GM21367 (cell line): ENCODE measurements around the gene NRP2.

Experiments
- ATAC-seq: cut with Tn5 transposase; IDR thresholded peaks from one replicate; pipeline ENCODE4 v1.9.1; 2021; ENCODE audit not compliant: unreplicated experiment

NRP2 gene

DNA sequence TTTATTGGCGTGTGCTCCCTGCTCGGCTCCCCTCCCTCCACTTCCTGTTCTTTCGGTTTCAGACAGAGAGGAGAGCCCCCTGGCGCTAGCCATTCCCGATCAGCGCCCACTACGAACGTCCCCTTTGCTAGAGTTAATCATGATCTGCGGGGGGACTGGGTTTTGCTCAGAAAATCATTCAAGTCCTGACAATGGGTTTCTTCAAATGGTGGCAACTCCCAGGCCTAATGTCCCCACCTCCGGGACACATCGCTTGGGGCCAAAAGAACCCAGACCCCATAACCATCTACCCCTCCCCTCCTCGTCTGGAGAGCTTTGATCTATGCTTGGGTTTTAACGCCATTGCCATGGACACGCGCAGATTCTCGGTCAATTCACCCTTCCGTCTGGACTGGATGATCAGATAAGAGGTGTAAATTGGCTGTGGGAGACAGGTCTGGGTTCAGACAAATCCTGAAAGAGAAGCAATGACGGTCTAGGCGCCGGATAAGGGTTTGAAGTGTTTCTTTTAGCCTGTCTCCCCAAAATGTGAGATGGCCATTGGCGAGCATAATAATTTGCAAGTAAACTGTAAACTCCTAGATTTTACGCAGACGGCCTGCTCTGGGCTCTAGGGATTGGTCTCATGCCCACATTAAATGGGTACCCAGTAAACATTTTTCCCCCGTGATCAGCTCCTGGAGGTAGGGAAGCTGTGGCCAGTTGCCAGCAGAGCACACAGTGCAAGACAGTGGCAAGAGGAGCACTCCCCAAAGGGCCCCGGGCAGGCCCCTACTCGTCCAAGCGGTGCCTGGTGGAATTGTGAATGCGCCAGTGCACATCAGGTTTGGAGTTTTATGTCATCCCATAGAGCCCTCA is 4.7 kb downstream of the NRP2 start:
- no peak for ATAC-seq

GRCh38 chr2:205687641-205687956 is 5.3 kb downstream of the NRP2 start:
- ATAC-seq: no peak

DNA sequence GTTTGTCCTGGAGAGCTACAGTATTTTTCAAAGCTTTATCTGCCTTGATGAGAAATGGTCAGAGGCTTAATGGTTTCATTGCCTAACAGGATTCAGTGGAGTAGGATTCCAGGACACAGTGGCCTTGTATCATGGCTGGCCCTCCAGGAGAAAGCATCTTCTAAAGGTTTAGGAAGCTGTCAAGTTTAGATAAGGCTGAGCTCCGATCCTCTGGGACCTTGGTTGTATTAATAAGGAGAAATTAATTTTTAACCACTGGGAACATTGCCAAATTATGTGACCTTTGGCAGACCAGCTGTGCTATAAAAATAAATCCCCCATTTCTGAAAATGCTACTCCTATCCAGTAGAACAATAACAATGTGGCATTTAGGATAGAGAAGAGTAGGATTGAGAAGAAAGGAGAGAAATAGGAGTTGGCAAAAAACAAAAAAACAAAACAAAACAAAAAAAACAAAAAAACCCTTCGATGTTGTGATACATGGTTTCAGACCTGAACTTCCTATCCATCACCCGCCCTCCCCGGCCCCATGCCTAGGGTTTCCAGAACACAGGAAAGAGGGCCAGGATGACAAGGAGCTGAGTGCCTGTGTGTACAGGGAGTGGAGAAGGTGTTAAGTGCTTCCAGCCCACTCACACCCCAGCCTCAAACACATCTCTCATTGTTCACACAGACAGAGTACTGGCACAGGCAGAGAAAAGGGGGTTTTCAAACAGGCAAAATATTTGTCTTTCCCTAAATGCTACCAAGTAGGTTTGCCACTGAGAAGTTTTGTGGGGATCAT is 6.3 kb downstream of the NRP2 start:
- ATAC-seq: no peak

- no peak for ATAC-seq
These were observed 7.5 kb downstream of the NRP2 start for GRCh38 chr2:205689820-205690219.

DNA sequence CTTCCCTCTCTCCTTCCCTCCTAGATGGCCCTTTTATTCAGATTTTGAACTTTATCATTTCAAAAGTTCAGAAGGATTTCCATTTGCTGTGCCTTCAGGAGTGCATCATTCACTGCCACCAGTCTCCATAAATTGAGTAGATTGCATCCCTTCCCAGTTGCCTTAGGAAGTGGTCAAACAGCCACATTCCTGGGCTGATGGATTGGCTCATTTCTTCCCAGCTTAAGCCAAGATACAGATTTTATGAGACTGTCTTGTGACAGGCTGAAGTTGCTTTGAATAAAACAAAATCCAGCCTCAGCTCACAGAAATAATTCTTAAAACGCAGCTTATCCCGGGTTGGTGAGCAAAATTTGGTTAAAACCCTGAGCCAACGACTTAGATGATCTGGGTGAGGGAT is 9.8 kb downstream of the NRP2 start:
- ATAC-seq: no peak

- ATAC-seq: no peak
These were observed 12.0 kb downstream of the NRP2 start for GRCh38 chr2:205694256-205694655.

DNA sequence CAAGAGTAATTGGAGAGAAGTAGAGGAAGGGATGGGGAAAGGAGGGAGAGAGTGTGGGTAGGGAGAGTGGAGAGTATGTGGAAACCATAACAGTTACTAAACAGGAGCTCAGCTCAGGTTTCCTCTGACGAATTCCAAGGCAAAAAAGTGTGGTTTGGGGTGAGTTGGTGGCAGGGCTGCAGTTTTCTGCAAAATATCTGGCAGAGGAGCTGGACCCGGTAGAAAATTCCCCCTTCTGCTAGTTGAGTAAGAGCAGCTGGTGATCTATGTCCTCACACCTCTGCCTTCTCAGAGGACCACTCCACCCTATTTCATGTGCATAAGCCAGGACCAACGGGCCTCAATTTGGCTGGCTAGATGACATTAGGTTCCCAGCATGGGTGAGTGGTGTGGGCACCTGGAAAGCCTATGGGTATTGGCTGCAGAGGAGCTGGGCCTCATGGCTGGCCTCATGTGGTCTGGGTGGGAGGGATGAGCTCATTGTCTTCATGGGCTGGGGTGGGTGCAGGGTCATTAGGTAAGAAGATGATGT is 13.2 kb downstream of the NRP2 start:
- ATAC-seq: no peak

DNA sequence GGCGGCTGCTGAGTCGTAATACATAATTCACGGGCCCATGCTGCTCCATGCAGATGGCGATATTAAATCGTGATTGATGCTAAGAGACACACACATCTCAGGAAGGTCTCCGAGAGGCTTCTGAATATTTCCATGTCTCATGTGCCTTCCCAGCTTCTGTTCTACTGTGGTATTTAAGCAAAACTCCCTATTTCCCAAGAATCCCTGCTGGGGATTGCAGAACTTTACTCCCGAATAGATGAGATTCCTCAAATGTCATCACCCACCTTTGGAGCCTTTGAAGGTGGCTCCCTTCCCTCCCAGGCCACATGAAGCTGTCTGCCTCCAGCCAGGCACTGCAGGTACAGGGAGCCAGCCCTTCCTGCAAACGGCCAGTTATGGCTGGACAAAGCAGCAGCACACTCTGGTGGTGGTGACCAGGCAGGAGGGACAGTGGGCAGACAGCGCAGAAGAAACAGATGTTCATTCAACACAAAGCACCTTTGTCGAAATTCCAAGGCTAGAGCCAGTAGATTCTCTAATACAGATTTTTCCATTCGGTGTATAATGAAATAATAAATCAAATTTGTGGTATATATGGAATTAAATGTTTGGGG is 14.1 kb downstream of the NRP2 start:
- no peak for ATAC-seq

DNA sequence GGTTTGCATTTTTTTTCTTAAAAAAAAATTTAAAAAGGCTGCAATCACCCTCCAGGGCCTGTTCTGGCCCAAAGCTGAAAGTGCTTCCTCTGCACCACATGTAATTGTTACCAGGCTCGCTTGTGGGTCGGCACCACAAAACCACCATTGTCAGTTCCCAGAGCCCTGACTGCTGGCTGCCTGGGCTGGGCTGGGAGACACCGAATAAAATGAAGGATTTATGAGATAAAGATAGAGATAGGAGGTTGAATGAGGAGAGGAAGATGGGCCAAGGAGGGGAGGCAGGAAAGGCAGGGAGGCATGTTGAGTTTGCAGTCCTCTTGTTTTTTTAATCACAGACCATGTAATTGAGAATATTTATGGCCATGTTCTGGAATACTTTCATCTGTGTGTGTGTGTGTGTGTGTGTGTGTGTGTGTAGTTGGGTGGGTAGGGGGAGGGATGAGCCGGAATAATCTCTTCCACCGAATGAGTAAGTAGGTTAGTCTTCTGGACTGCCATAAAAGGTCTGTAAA is 14.7 kb downstream of the NRP2 start:
- no peak for ATAC-seq

GRCh38 chr2:205698286-205699268 is 16.3 kb downstream of the NRP2 start:
- ATAC-seq: no peak

DNA sequence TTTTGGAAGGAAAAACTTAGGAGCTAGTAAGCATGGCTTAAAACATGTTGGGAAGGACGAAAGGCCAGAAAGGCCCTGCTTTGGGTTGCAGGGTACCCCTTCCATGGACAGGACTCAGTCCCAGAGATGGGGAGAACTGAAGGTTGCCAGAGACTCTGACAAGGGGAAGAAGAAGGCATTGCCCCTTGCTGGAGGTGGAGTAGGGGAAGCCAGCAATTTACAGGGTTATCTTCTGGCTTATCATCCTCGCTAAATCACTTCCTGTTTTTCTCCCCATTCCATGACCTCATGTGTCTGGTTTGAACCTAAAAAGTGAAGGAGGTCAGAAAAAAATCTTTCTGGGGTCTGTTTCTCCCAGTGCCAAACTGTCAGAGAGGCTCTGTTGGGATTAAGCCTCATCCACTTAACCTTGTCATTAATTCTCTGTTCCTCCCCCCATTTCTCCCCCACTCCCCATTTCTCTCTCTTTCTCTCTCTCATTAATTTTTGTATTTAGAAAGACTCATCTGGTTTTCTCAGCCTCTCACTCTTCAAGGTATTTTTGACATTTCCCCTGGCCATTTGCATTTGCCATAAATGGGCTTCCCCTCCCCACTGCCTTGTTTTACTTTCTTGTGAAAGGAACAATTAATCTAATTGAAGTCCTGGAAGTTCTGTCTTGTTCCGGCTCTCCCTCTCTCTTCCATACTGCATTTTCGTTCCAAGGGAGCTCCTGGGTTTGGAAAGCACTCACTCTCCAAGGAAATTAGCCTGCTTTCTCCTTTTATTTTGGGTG is 17.4 kb downstream of the NRP2 start:
- no peak for ATAC-seq

DNA sequence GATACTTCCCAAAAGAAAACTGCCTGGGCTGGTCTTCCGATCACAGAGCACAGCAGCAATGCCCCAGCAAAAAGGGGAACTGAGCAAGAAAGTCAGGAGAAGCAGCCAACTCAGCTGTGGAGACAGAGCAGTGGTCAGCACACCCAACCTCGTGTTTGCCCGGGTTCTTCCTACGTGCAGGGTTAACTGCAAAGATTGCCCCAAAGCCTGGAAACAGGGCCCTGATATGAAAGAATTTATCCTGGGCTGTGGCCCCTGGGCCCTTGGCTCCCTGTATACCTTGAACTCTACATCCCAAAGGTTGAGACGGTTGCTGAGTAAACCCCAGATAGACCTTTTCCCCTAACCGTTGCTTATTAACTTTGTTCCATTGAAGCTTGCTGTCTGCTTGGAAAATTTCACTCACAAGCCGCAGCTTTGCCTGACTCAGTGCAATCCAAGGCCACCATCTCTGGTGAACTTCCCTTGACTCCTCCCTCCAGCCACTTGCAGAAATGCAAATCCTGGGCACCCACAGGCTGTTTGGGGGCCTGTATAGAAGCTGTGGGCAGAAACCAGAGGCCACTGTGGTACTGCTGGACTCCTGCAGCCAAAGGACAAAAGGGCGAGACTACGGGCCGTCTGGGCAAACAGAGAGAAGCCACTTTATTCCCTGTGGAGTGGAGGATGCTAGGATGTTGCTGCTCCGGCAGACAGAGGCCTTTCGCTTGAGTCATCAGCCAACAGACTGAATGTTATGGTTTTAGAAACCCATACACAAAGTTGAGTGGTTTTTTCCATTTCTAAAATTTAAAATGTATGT is 18.2 kb downstream of the NRP2 start:
- peak; percentile 77 for ATAC-seq

DNA sequence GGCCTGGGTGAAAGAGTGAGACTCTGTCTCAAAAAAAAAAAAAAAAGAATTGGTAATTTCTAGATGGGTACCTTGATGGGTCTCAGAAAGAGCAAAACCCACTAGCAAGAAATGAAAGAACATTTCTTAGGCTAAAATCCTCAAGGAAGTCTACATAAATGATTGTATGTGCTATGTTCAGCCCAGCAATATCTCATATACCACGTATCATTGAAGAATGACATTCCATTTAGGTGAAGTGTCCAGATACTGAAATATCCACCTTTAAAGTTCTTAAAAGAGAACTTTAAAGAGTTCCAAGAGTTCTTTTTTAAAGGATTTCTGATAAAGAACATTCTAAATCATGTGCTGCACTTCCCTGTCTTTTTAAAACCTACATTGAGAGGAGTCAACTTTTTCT is 19.2 kb downstream of the NRP2 start:
- no peak for ATAC-seq

DNA sequence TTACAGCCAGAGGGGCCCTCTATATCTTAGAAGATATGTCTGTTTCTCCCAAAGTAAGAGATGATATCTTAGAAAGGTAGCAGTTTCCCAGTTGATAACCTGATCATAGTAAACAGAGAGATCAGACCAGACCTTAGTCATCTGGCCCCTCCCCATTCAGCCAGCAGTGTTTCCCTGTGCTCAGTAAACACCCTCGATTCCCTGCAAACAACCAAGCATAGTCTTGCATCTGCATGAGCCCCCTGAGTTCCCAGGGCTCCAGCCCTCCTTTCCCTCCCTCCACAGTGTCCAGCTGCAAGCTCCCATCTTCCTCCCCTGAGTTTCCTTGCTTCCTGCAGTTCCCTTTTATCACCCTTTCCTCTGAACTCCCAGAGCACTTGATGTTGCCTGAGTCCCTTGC is 20.3 kb downstream of the NRP2 start:
- no peak for ATAC-seq

GRCh38 chr2:205703471-205704126 is 21.3 kb downstream of the NRP2 start:
- no peak for ATAC-seq

- ATAC-seq: no peak
These were observed 21.9 kb downstream of the NRP2 start for GRCh38 chr2:205704127-205704741.

DNA sequence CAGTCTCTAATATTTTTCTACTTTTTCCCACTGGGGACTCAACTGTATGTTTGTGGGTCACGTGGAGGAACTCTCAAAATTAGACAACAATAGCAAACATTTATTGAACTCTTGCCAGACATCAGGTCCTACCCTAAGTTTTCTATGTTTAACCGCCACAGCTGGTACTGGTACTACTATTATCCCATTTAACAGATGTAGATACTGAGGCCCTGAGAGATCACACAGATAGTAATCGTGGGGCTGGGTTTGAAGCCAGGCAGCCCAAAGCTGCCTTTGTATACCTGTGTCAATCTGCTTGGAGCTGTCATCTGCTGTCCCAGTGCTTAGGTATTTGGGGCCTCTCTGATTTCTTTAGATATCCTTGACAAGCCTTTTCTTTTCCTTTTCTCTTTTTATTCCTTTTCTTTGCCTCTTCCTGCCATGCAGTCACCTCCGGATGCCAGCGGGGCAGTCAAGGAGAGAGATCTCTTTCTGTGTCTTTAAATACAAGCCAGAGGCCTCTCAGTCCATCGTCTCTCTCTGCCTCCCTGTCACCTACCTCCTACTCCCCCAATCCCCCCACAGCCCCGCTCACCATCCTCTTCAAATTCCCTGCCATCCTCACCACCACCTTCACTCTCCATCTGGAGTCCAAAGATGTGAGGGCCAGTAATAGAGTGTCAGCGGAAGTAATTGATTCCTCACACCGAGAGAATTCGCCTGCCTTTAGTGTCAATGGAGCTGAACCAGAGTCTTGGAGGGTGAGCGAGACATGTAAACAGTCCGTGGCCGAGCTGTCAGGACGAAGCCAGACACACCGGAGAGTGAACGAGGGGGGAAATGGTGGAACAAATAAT is 23.4 kb downstream of the NRP2 start:
- ATAC-seq: no peak
